ENCODE data around the gene WNT11. TPM values are rescaled to one million over a fixed set of nuclear protein-coding genes. Genes with fewer than 3 reads are reported as not detected.

Gene WNT11
- total RNA-seq, 1 donor from 2014 or later, result not detected

DNA sequence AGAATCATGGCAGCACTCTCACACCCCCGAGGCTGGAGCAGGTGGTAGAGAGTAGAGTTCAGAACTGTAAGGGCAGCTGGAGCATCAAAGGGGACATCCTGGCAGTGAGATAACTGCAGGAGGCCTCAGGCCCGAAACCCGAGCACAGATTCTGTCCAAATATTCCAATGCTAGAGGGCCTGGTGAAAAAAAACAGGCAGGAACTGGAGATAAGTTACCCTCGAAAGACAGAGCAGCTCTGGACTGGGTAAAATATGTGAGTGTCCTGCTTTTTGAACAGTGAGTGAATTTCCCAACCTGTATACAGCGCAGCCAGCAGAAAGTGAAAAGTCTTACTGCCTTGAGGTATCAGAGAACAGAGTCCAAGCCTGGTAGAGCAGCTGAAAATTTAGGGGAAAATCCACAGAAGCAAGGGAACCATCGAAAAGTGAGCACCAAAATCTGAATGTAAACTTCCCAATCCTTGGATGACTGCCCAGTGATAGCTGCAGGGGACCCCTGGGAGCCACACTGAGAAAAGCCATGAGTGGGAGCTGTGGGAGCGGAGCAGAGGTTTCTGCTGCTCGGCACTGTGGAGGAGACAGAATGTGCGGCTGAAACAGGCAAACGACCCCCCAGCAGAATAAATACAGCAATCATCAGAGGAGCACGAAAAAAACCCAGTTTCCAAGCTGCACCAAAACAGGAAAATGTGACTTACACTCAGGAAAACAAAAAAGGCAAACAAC is 50.6 kb downstream of the WNT11 start:
- H3K27me3 ChIP-seq (ENCODE audit: control insufficient read depth, insufficient read depth, low read length), result peaks cover 5% of the 10 kb centered on the region
- TF ChIP-seq, protein P1, sequence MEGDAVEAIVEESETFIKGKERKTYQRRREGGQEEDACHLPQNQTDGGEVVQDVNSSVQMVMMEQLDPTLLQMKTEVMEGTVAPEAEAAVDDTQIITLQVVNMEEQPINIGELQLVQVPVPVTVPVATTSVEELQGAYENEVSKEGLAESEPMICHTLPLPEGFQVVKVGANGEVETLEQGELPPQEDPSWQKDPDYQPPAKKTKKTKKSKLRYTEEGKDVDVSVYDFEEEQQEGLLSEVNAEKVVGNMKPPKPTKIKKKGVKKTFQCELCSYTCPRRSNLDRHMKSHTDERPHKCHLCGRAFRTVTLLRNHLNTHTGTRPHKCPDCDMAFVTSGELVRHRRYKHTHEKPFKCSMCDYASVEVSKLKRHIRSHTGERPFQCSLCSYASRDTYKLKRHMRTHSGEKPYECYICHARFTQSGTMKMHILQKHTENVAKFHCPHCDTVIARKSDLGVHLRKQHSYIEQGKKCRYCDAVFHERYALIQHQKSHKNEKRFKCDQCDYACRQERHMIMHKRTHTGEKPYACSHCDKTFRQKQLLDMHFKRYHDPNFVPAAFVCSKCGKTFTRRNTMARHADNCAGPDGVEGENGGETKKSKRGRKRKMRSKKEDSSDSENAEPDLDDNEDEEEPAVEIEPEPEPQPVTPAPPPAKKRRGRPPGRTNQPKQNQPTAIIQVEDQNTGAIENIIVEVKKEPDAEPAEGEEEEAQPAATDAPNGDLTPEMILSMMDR (IDR thresholded peaks at IDR 0.05; ENCODE audit: insufficient read depth, low read length, severe bottlenecking), result no peak
- no peaks in the 10 kb centered on the region for H3K36me3 ChIP-seq (ENCODE audit: control insufficient read depth, insufficient read depth, low read length)
- no peak overlapping the region for H3K4me3 ChIP-seq (ENCODE audit: low read depth, low read length)
- no peak for FAIRE-seq
- DNase-seq (ENCODE audit: low read depth), result no peak

DNA sequence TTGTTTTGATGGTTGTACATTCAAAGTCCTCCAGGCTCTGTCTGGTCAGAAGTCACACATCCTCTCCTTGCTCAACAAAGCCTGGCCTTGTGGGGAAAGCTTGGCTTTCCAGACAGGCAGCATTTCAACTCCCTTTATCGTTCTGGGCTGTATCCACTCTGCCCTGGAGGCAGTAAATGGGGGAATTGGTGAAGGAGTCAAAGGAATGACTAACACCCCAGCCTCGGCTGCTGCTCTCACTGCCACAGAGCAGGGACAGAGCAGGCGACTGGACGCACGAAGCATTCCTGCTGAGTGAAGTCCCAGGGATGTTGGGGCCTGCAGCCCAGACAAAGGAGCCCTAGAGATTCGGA is 52.8 kb downstream of the WNT11 start:
- peak; percentile 65 for DNase-seq (ENCODE audit: low read depth)
- Histone ChIP-seq H3K27me3 (ENCODE audit: control insufficient read depth, insufficient read depth, low read length) (peaks cover 2% of the 10 kb centered on the region), H3K4me3 (ENCODE audit: low read depth, low read length) (no peak overlapping the region), H3K36me3 (ENCODE audit: control insufficient read depth, insufficient read depth, low read length) (no peaks in the 10 kb centered on the region)
- TF ChIP-seq, protein P1 (IDR thresholded peaks at IDR 0.05; ENCODE audit: insufficient read depth, low read length, severe bottlenecking), result no peak
- no peak for FAIRE-seq

DNA sequence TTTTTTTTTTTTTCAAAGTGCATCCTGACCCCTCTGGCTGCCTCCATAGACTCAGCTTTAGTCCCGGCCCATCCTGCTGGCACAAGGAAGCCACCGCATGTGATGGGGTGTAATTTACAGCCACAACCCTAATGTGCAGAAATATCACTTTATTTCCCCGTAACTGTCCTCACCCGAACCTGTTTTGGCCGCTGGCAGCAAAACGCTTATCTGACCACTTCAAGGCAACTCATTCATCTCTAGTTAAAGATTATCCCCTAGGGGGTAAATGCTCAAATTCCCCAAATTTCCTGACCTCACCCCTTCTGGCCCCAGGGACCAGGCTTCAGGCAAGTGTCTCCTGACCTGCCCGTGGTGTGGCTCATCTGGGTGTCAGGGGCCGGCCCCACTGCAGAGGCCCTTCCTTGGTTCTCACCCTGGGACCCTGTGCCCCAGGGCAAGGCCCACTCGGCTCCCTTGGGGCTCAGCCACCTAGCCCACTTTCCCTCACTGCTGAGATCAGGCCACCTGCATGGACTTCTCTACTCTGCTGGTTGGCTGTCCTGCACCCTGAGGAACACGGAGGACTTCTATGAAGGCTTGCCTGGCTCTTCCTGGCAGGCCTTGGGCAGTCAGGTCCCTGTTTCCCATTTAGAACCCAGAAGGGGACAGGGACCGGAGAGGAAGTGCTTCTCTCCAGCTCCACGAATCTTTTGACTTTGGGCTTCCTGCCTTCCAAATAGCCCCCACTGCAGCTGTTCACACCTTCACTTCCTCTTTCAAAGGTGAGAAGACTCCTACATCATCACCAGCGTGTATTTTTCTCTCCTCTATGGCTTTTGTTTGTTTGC is 53.3 kb downstream of the WNT11 start:
- FAIRE-seq, result no peak
- no peak for DNase-seq (ENCODE audit: low read depth)

DNA sequence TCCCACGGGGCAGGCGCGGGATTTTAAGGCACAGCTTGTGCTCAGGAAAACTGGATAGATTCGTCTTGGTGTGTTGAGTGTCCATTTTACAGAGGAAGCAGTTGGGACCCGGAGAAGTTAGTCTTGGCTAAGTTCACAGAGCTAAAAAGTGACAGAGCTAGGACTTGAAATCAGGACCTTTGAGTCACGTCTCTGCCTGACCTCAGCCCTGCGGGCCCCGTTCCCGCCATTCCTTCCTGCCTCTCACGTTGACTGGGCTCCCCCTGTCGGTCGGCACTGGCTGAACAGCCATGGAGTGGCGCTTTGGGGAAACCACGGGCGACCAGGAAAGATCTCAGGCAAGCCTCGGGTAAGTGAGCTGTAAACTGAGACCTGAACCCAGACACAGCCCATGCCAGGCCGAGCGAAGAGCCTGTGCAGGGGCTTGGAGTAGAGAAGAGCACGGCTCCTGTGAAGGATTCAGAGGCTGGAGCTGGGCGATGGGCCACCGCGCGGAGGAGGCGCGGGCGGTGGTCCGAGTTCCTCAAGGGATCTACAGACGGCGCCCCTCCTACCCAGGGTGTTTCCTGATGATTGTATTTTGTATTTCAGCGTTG is 54.1 kb downstream of the WNT11 start:
- peak; percentile 76 for DNase-seq (ENCODE audit: low read depth)
- TF ChIP-seq, protein P1 (IDR thresholded peaks at IDR 0.05; ENCODE audit: insufficient read depth, low read length, severe bottlenecking), result peak; percentile 98
- FAIRE-seq, result no peak
- Histone ChIP-seq H3K36me3 (ENCODE audit: control insufficient read depth, insufficient read depth, low read length) (no peaks in the 10 kb centered on the region), H3K4me3 (ENCODE audit: low read depth, low read length) (peak overlapping the region; percentile 22), H3K27me3 (ENCODE audit: control insufficient read depth, insufficient read depth, low read length) (peaks cover 2% of the 10 kb centered on the region)

More for the DNA sequence above, 53.3 kb downstream of the WNT11 start:
- no peak overlapping the region for H3K4me3 ChIP-seq (ENCODE audit: low read depth, low read length)
- H3K36me3 ChIP-seq (ENCODE audit: control insufficient read depth, insufficient read depth, low read length), result no peaks in the 10 kb centered on the region
- TF ChIP-seq, protein P1 (IDR thresholded peaks at IDR 0.05; ENCODE audit: insufficient read depth, low read length, severe bottlenecking), result no peak
- peaks cover 2% of the 10 kb centered on the region for H3K27me3 ChIP-seq (ENCODE audit: control insufficient read depth, insufficient read depth, low read length)

DNA sequence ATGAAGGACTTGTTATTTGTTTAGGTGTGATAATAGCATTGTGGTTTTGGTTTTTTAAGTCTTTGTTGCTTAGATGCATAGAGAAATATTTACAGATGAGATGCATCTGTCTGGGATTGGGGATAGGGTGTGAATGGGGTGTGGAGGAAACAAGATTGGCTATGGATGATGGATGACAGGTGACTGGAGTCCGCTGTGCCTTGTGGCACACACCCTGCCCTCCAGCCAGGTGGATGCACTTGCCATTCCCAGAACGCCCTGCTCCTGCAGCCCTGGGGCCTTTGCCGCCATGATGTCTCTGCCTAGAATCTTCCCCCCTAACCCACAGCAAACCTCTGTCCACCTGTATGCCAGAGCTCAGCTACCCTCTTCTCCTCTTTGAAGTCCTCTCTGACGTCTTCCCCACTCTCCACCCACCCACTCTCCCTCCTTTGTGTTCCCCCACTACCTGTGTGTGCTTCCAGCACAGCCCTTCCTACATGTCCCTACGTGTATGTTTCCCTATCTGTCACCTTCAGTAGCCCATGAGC is 54.7 kb downstream of the WNT11 start:
- Histone ChIP-seq H3K36me3 (ENCODE audit: control insufficient read depth, insufficient read depth, low read length) (no peaks in the 10 kb centered on the region), H3K27me3 (ENCODE audit: control insufficient read depth, insufficient read depth, low read length) (no peaks in the 10 kb centered on the region), H3K4me3 (ENCODE audit: low read depth, low read length) (no peak overlapping the region)
- FAIRE-seq (no peak), DNase-seq (ENCODE audit: low read depth) (no peak)
- TF ChIP-seq, protein P1 (IDR thresholded peaks at IDR 0.05; ENCODE audit: insufficient read depth, low read length, severe bottlenecking), result no peak
